Left colon (tissue), 2 donors: ENCODE measurements around the gene RNF112. TPM values are rescaled to one million over a fixed set of nuclear protein-coding genes. Genes with fewer than 3 reads are reported as not detected.

ENCODE experiments used
- ATAC-seq: fragments of 200-7000 bp; cut with Tn5 transposase; one replicate; pipeline ENCODE4 v1.9.1; 2020; ENCODE audit warnings: mild to moderate bottlenecking, moderate library complexity
- DNase-seq, 2 donors: peaks; one replicate each; pipeline ENCODE4 v3.0.0-alpha.2; 2020
- intact Hi-C, 2 donors: fragments of 100-400 bp; cut with DNase I in 1 of 2; cut with micrococcal nuclease in 1 of 2; formaldehyde crosslinking; loops; one replicate each; pipeline versions ENCODE4 v1.11.2 to v1.14.0; 2022; cut with DNase I, micrococcal nuclease
- total RNA-seq, 2 donors: library from RNA; stranded (reverse); fragmentation: NEBNext Ultra II Directional; extraction: Animal tissue kit (Norgen Biotek cat#: 25700); gene quantifications; one replicate each; pipeline ENCODE4 v1.2.1, GENCODE V29; 2021
- donor health status: DM: no; HTN: no; CAD: no.
- donor health status: DM: yes; HTN: yes; CAD: no.

Gene RNF112
- total RNA-seq, 2 donors from 2014 or later = 4.0 to 4.6 TPM

- intact Hi-C loops = no loop called here
- DNase-seq = no peak
- ATAC-seq = no peak
Measured at GRCh38 chr17:19372011-19372370, 39.0 kb upstream of the RNF112 start.

- DNase-seq (no peak), ATAC-seq (no peak)
- intact Hi-C loops = no loop called here
Measured at GRCh38 chr17:19372439-19372838, 38.6 kb upstream of the RNF112 start.

- DNase-seq = no peak
- no peak for ATAC-seq
- intact Hi-C loops = no loop called here
Measured at GRCh38 chr17:19372866-19373504, 38.0 kb upstream of the RNF112 start.

- no peak for ATAC-seq
- intact Hi-C loops = no loop called here
- DNase-seq = no peak
Measured at GRCh38 chr17:19374136-19374535, 36.9 kb upstream of the RNF112 start.

- ATAC-seq (no peak), DNase-seq (no peak)
- intact Hi-C loops = no loop called here
Measured at GRCh38 chr17:19375732-19376131, 35.3 kb upstream of the RNF112 start.

GRCh38 chr17:19376811-19377210 lies 34.2 kb upstream of the RNF112 start:
- peak in 1 of 2 donors; percentile 60 for DNase-seq
- intact Hi-C loops = no loop called here
- ATAC-seq = peak; percentile 14

GRCh38 chr17:19377602-19378415 lies 33.2 kb upstream of the RNF112 start:
- intact Hi-C loops = no loop called here
- DNase-seq = peak; percentile 96 to 99
- peak; percentile 84 for ATAC-seq

GRCh38 chr17:19378416-19379360 lies 32.3 kb upstream of the RNF112 start, which contains the start of gene MAPK7:
Gene MAPK7, plus strand, starts transcription at chr17:19378498. Its CDS starts 403 bp downstream, at chr17:19378901.
- peak in 1 of 2 donors; percentile 53 for DNase-seq
- peak; percentile 20 for ATAC-seq
- intact Hi-C loops = no loop called here

GRCh38 chr17:19379361-19380065 lies 31.5 kb upstream of the RNF112 start:
- ATAC-seq (no peak), DNase-seq (no peak)
- intact Hi-C loops = no loop called here

- intact Hi-C loops = no loop called here
Measured at GRCh38 chr17:19380481-19381301, 30.3 kb upstream of the RNF112 start.

GRCh38 chr17:19381361-19381740 lies 29.7 kb upstream of the RNF112 start:
- DNase-seq (peak in 1 of 2 donors; percentile 19), ATAC-seq (no peak)
- intact Hi-C loops = no loop called here

More at GRCh38 chr17:19380481-19381301, 30.3 kb upstream of the RNF112 start:
- ATAC-seq = no peak
- DNase-seq = peak in 1 of 2 donors; percentile 24

- intact Hi-C loops = no loop called here
- DNase-seq (peak in 1 of 2 donors; percentile 26), ATAC-seq (no peak)
Measured at GRCh38 chr17:19381741-19382444, 29.1 kb upstream of the RNF112 start.

GRCh38 chr17:19382531-19383444 lies 28.2 kb upstream of the RNF112 start:
- ATAC-seq (no peak), DNase-seq (peak in 1 of 2 donors; percentile 24)

GRCh38 chr17:19383681-19384470 lies 27.2 kb upstream of the RNF112 start:
- no peak for ATAC-seq
- intact Hi-C loops = no loop called here
- DNase-seq = peak in 1 of 2 donors; percentile 49

More at GRCh38 chr17:19382531-19383444, 28.2 kb upstream of the RNF112 start:
- intact Hi-C loops = no loop called here

GRCh38 chr17:19384723-19385391 lies 26.2 kb upstream of the RNF112 start:
- DNase-seq = peak; percentile 89 to 93
- intact Hi-C loops = no loop called here
- peak; percentile 84 for ATAC-seq
